Right lobe of liver (tissue), 4 donors: Measurements from ENCODE around the gene PCDH17.
A peak's percentile ranks its signal among the peaks of the same experiment; 100 is the strongest.

Source experiments
- CTCF ChIP-seq, 4 donors: fragments of 200-600 bp in 3 of 4; fragments of 450-650 bp in 1 of 4; IDR thresholded peaks; one replicate each; pipeline versions ENCODE4 v1.5.1 to v1.8.0; 2016 to 2022; ENCODE audit warnings: antibody characterized with exemption in 4 of 4, mild to moderate bottlenecking in 2 of 4
- POLR2A ChIP-seq: fragments of 450-650 bp; IDR thresholded peaks from one replicate; pipeline ENCODE4 v1.6.1; 2017; ENCODE audit warnings: antibody characterized with exemption, mild to moderate bottlenecking
- donor health status: DM: no; HTN: no; CAD: no.
- donor health status: DM: no; HTN: no; CAD: no.
- donor health status: DM: no; HTN: yes; CAD: no.

- TF ChIP-seq CTCF (IDR thresholded peaks at IDR 0.05) (no peak), POLR2A (peak; percentile 65)
Observed at GRCh38 chr13:57629821-57630235, 1.7 kb upstream of the PCDH17 start.
